ENCODE results near the gene PTPN4. TPM values are rescaled to one million over a fixed set of nuclear protein-coding genes. Genes with fewer than 3 reads are reported as not detected.

PTPN4 gene
- total and polyA plus RNA-seq, 2 experiments from 2014 or later = 41.6 to 90.4 TPM

DNA sequence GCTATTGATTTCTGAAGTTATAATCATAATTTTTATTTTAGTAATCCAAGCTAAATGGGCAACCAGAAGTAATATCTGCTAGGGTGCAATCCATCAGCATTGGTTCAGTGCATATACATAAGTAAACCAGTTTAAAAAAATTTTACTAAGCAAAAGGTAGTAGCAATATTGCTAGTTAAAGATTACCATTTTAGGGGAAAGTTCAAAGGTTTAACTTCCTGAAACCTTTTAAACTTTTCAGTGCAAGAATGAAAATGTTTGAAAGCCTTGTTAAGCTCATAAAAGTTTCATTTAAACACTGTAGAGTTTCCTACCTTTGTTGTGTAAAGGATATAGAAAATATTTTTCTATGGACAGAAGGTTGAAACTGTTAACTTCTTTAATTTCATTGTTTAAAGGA is 222.2 kb downstream of the PTPN4 start:
- Mint-ChIP-seq H3K4me3 (no peak overlapping the region), H3K9me3 (no peaks in the 10 kb centered on the region), H3K27ac (no peak overlapping the region), H3K4me1 (no peaks in the 10 kb centered on the region), H3K36me3 (ENCODE audit: low read depth) (peaks cover 7% of the 10 kb centered on the region; the same call in 2 of the 3 replicates), H3K27me3 (ENCODE audit: insufficient read depth, low read depth, poor library complexity) (no peaks in the 10 kb centered on the region)
- no peak overlapping the region for H3K4me2 ChIP-seq
- no peak overlapping the region for H3K4me3 ChIP-seq
- H2AFZ ChIP-seq = no peak overlapping the region
- no peaks in the 10 kb centered on the region for H3K9me2 ChIP-seq (ENCODE audit: insufficient read depth)
- peaks cover 5% of the 10 kb centered on the region; the same call in 1 of the 2 replicates for H3K36me3 ChIP-seq (ENCODE audit: insufficient read depth)
- H3K27ac ChIP-seq (ENCODE audit: low read depth) = no peak overlapping the region
- H4K20me1 ChIP-seq (replicated peaks; ENCODE audit: insufficient read depth) = no peaks in the 10 kb centered on the region; the same call in 1 of the 2 replicates
- TF ChIP-seq NANOG (IDR thresholded peaks at IDR 0.05; ENCODE audit: borderline replicate concordance) (no peak), ZNF331 (CRISPR knock-in tag; IDR thresholded peaks at IDR 0.05; ENCODE audit: low read depth) (no peak), CTCF (conservative IDR thresholded peaks at IDR 0.05; ENCODE audit: low read depth in 2 of 2) (no peak), ZNF114 (CRISPR knock-in tag; IDR thresholded peaks at IDR 0.05) (no peak)
- TF ChIP-seq, protein P1, sequence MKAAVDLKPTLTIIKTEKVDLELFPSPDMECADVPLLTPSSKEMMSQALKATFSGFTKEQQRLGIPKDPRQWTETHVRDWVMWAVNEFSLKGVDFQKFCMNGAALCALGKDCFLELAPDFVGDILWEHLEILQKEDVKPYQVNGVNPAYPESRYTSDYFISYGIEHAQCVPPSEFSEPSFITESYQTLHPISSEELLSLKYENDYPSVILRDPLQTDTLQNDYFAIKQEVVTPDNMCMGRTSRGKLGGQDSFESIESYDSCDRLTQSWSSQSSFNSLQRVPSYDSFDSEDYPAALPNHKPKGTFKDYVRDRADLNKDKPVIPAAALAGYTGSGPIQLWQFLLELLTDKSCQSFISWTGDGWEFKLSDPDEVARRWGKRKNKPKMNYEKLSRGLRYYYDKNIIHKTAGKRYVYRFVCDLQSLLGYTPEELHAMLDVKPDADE (IDR thresholded peaks at IDR 0.05) = no peak
- no peak for ATAC-seq
- no peaks in the 10 kb centered on the region for H3K4me1 ChIP-seq (ENCODE audit: insufficient read depth)
- no peaks in the 10 kb centered on the region for H3K27me3 ChIP-seq (ENCODE audit: insufficient read depth)
- H3F3A ChIP-seq (replicated peaks; ENCODE audit: low read depth) = no peaks in the 10 kb centered on the region
- H3K79me2 ChIP-seq (replicated peaks; ENCODE audit: insufficient read depth) = no peaks in the 10 kb centered on the region
- DNase-seq (ENCODE audit: low spot score) = no peak

- Mint-ChIP-seq H3K4me1 (no peaks in the 10 kb centered on the region), H3K27me3 (ENCODE audit: insufficient read depth, low read depth, poor library complexity) (no peaks in the 10 kb centered on the region), H3K9me3 (no peaks in the 10 kb centered on the region), H3K36me3 (ENCODE audit: low read depth) (peaks cover 3% of the 10 kb centered on the region; the same call in 1 of the 3 replicates), H3K27ac (no peak overlapping the region), H3K4me3 (no peak overlapping the region)
- no peaks in the 10 kb centered on the region; the same call in 1 of the 2 replicates for H3K36me3 ChIP-seq (ENCODE audit: insufficient read depth)
- H3K27ac ChIP-seq (ENCODE audit: low read depth) = no peak overlapping the region
- no peak overlapping the region for H3K4me3 ChIP-seq
- no peaks in the 10 kb centered on the region for H3F3A ChIP-seq (replicated peaks; ENCODE audit: low read depth)
- no peaks in the 10 kb centered on the region for H3K4me1 ChIP-seq (ENCODE audit: insufficient read depth)
- no peaks in the 10 kb centered on the region for H3K79me2 ChIP-seq (replicated peaks; ENCODE audit: insufficient read depth)
- H3K27me3 ChIP-seq (ENCODE audit: insufficient read depth) = no peaks in the 10 kb centered on the region
- H3K4me2 ChIP-seq = no peak overlapping the region
- H2AFZ ChIP-seq = no peak overlapping the region
- no peaks in the 10 kb centered on the region for H3K9me2 ChIP-seq (ENCODE audit: insufficient read depth)
- DNase-seq (ENCODE audit: low spot score) (no peak), ATAC-seq (no peak)
- no peaks in the 10 kb centered on the region; the same call in 1 of the 2 replicates for H4K20me1 ChIP-seq (replicated peaks; ENCODE audit: insufficient read depth)
- no peak for TF ChIP-seq EZH2 (IDR thresholded peaks at IDR 0.05; ENCODE audit: low read depth, unreplicated experiment)
- TF ChIP-seq, protein P2, sequence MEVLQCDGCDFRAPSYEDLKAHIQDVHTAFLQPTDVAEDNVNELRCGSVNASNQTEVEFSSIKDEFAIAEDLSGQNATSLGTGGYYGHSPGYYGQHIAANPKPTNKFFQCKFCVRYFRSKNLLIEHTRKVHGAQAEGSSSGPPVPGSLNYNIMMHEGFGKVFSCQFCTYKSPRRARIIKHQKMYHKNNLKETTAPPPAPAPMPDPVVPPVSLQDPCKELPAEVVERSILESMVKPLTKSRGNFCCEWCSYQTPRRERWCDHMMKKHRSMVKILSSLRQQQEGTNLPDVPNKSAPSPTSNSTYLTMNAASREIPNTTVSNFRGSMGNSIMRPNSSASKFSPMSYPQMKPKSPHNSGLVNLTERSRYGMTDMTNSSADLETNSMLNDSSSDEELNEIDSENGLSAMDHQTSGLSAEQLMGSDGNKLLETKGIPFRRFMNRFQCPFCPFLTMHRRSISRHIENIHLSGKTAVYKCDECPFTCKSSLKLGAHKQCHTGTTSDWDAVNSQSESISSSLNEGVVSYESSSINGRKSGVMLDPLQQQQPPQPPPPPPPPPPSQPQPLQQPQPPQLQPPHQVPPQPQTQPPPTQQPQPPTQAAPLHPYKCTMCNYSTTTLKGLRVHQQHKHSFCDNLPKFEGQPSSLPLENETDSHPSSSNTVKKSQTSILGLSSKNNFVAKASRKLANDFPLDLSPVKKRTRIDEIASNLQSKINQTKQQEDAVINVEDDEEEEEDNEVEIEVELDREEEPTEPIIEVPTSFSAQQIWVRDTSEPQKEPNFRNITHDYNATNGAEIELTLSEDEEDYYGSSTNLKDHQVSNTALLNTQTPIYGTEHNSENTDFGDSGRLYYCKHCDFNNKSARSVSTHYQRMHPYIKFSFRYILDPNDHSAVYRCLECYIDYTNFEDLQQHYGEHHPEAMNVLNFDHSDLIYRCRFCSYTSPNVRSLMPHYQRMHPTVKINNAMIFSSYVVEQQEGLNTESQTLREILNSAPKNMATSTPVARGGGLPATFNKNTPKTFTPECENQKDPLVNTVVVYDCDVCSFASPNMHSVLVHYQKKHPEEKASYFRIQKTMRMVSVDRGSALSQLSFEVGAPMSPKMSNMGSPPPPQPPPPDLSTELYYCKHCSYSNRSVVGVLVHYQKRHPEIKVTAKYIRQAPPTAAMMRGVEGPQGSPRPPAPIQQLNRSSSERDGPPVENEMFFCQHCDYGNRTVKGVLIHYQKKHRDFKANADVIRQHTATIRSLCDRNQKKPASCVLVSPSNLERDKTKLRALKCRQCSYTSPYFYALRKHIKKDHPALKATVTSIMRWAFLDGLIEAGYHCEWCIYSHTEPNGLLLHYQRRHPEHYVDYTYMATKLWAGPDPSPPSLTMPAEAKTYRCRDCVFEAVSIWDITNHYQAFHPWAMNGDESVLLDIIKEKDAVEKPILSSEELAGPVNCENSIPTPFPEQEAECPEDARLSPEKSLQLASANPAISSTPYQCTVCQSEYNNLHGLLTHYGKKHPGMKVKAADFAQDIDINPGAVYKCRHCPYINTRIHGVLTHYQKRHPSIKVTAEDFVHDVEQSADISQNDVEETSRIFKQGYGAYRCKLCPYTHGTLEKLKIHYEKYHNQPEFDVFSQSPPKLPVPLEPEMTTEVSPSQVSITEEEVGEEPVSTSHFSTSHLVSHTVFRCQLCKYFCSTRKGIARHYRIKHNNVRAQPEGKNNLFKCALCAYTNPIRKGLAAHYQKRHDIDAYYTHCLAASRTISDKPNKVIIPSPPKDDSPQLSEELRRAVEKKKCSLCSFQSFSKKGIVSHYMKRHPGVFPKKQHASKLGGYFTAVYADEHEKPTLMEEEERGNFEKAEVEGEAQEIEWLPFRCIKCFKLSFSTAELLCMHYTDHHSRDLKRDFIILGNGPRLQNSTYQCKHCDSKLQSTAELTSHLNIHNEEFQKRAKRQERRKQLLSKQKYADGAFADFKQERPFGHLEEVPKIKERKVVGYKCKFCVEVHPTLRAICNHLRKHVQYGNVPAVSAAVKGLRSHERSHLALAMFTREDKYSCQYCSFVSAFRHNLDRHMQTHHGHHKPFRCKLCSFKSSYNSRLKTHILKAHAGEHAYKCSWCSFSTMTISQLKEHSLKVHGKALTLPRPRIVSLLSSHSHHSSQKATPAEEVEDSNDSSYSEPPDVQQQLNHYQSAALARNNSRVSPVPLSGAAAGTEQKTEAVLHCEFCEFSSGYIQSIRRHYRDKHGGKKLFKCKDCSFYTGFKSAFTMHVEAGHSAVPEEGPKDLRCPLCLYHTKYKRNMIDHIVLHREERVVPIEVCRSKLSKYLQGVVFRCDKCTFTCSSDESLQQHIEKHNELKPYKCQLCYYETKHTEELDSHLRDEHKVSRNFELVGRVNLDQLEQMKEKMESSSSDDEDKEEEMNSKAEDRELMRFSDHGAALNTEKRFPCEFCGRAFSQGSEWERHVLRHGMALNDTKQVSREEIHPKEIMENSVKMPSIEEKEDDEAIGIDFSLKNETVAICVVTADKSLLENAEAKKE (CRISPR knock-in tag; IDR thresholded peaks at IDR 0.05) = no peak
- no peak for TF ChIP-seq STAT1 (IDR thresholded peaks at IDR 0.05; ENCODE audit: unreplicated experiment)
- TF ChIP-seq NANOG (IDR thresholded peaks at IDR 0.05; ENCODE audit: borderline replicate concordance) = no peak
- no peak for TF ChIP-seq POLR2AphosphoS5 (IDR thresholded peaks at IDR 0.05; ENCODE audit: low read depth)
- TF ChIP-seq ZNF114 (CRISPR knock-in tag; IDR thresholded peaks at IDR 0.05) = no peak
- TF ChIP-seq ZNF331 (CRISPR knock-in tag; IDR thresholded peaks at IDR 0.05; ENCODE audit: low read depth) = no peak
- TF ChIP-seq EZH2phosphoT487 (IDR thresholded peaks at IDR 0.05; ENCODE audit: unreplicated experiment) = no peak
- TF ChIP-seq CTCF (conservative IDR thresholded peaks at IDR 0.05; ENCODE audit: low read depth in 2 of 2) = no peak
Measured at GRCh38 chr2:119982506-119982905, 222.8 kb downstream of the PTPN4 start.

All from GM23338 (cell line).